Colon (tissue), 2 donors: ENCODE results near the gene SLC4A1AP.
"Not testable (repeated sequence)": the region's sequence is repeated elsewhere in the genome, so short reads cannot be mapped to it uniquely, and the experiment has no call there.

Experiments
- FAIRE-seq: peaks from 2 replicates; lab custom pipeline; 2012; peaks lifted over from hg19 to GRCh38; lab: Jason Lieb, UNC
- donor health status: control.
- donor health status: control.

The SLC4A1AP gene

DNA sequence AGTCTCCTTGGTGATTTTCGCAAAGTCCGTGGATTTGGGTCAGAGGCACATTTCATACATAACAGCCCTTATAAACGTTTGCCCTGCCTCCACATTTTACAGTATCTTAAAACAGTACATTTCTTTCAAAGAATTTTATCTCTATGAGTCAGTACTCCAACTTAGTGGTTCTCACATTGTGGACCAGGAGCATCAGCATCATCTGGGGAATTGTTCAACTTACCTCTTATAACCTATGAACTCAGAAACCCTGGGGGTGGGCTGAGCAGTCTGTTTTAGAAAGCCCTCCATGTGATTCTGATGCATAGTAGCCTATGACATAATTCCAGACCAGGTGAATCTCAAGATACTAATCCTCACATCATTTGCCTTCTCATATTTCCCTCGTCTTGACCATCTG, 12.6 kb upstream of the SLC4A1AP start:
- FAIRE-seq, result no peak

GRCh38 chr2:27652341-27652740, 11.3 kb upstream of the SLC4A1AP start:
- FAIRE-seq, result no peak

- no peak for FAIRE-seq
Measured at GRCh38 chr2:27652790-27653189, 10.9 kb upstream of the SLC4A1AP start.

- FAIRE-seq, result no peak
Measured at GRCh38 chr2:27653397-27653796, 10.3 kb upstream of the SLC4A1AP start.

DNA sequence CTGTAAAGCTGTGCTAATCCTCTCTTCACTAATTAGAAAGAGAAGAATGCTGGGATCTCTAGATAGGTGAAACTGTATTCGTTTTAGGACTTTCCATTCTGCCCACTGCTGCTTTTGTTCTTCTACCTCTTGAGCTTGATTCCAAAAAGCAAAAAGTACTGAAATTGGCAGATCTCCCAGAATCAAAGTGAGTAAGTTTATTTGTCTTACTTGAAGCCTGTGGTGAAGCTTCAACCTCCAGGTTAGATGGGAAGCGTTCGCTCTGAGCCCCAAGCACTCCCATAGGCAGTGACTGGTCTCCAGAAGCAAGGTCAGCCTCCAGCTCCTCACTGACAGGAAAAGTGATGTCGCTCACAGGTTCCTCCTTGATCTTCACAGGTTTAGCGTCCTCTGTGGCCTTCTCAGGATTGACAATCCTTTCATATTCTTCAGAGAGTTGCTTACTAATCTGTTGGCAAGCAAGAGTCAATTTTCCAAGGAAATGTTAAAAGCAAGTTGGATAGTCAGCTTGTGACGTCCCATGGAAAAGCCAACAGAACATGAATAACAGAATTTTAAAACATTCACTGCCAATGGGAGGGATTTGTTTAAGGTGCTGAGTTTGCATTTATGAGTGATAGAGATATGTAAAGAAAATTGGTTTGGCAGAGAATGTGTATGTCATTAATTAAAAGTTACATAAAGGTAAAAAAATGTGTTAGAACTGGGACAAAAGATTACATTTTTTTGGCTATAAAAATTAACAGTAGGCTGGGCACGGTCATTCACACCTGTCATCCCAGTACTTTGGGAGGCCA, 8.3 kb upstream of the SLC4A1AP start:
- FAIRE-seq, result no peak

GRCh38 chr2:27661371-27661770, 2.3 kb upstream of the SLC4A1AP start:
- FAIRE-seq, result no peak

DNA sequence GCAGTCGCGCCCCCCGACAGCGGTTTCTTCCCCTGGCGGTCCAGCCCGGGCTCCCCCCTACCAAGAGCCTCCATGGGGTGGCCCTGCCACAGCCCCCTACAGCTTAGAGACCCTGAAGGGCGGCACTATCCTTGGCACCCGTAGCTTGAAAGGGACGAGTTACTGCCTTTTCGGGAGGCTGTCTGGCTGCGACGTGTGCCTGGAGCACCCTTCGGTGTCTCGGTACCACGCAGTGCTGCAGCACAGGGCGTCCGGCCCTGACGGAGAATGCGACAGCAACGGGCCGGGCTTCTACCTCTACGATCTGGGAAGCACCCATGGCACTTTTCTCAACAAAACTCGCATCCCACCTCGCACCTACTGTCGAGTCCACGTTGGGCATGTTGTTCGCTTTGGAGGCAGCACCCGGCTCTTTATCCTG, 475 bp downstream of the SLC4A1AP start:
- FAIRE-seq, result no peak

DNA sequence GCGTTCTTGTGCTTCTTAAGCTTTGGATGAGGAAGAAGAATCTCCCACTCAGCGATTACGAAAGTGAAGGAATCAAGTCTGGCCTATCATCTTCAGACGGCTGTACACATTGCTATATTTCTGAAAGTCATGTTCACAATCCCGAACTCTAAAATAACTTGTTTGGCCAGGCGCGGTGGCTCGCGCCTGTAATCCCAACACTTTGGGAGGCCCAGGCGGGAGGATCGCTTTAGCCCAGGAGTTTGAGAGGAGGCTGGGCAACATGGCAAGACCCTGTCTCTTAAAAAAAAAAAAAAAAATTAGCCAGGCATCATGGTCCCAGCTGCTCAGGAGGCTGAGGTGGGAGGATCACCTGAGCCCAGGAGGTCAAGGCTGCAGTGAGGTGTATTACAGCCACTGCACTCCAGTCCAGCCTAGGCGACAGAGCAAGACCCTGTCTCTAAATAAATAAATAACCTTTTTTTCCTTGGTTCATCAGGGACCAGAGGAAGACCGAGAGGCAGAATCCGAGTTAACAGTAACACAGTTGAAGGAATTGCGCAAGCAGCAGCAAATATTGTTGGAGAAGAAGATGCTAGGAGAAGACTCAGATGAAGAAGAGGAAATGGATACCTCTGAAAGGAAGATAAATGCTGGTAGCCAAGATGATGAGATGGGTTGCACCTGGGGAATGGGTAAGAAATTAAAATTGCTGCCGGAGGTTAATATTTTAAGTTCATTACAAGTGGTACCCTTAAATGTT, 1.1 kb downstream of the SLC4A1AP start:
- no peak for FAIRE-seq

DNA sequence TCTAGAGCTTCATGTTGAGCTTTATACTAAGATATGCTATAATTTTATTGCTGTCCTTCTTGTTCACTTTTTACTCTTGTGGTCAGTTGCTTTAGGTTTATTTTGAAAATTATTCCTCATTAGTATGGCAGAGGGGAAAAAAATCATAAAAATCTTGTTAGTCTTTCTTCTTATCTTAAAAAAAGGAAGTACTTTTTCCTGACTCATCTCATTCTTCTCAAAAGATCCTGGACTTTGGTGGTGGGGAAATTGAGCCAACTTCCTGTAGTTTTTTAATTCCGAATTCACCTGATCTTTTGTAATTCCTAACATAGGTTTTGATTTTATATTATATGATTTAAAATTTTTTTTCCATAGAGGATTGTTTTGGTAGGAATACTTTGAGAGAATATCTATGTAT, 3.8 kb downstream of the SLC4A1AP start:
- no peak for FAIRE-seq

GRCh38 chr2:27671235-27671634, 7.5 kb downstream of the SLC4A1AP start:
- no peak for FAIRE-seq

GRCh38 chr2:27672723-27673486, 9.2 kb downstream of the SLC4A1AP start:
- FAIRE-seq, result no peak

GRCh38 chr2:27680571-27680970, 16.9 kb downstream of the SLC4A1AP start:
- no peak for FAIRE-seq

GRCh38 chr2:27681841-27682240, 18.2 kb downstream of the SLC4A1AP start:
- no peak for FAIRE-seq

DNA sequence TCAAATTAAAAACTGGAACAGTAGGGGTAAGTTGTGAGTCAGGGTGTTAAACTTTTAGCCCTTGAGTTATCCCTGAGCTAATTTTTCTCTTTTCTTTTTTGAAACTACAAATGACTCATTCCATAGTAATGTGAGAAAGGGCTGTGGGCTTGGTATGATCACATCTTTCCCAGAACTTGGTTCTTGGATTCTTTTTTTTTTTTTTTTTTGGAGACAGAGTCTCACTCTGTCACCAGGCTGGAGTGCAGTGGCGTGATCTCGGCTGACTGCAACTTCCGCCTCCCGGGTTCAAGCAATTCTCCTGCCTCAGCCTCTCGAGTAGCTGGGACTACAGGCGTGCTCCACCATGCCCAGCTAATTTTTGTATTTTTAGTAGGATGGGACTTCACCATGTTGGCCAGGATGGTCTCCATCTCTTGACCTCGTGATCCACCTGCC, 18.7 kb downstream of the SLC4A1AP start:
- not testable (repeated sequence) for FAIRE-seq

GRCh38 chr2:27683390-27684071, 19.8 kb downstream of the SLC4A1AP start:
- FAIRE-seq, result no peak

DNA sequence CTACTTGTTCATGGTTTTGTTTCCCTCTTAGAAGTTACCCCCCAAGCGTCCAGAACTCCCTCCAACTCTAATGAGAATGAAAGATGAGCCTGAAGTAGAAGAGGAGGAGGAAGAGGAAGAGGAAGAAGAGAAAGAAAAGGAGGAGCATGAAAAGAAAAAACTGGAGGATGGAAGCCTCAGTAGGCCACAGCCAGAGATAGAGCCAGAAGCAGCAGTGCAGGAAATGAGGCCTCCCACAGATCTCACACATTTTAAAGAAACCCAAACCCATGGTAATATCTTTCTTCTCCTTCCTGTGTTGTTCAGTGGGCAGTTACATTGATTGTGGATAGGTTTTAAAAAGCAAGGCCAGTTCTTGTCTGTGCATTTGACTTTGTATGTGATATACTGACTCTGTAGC, 21.3 kb downstream of the SLC4A1AP start:
- not testable (repeated sequence) for FAIRE-seq

- no peak for FAIRE-seq
Measured at GRCh38 chr2:27685577-27685976, 21.9 kb downstream of the SLC4A1AP start.

DNA sequence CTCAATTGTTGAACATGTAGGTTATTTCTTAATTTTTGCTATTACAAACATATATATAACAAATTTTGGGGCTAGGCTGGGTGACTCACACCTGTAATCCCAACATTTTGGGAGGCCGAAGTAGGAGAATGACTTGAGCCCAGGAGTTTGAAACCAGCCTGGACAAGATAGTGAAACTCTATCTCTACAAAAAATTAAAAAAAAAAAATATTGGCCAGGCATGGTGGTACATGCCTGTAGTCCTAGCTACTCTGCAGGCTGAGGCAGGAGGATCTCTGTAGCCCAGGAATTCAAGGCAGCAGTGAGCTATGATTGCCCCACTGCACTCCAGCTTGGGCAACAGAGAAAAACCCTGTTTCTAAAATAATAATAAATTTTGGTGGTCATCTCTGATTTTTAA, 23.5 kb downstream of the SLC4A1AP start:
- no peak for FAIRE-seq

GRCh38 chr2:27689424-27689823, 25.7 kb downstream of the SLC4A1AP start:
- no peak for FAIRE-seq

GRCh38 chr2:27690052-27690451, 26.4 kb downstream of the SLC4A1AP start:
- FAIRE-seq, result no peak

DNA sequence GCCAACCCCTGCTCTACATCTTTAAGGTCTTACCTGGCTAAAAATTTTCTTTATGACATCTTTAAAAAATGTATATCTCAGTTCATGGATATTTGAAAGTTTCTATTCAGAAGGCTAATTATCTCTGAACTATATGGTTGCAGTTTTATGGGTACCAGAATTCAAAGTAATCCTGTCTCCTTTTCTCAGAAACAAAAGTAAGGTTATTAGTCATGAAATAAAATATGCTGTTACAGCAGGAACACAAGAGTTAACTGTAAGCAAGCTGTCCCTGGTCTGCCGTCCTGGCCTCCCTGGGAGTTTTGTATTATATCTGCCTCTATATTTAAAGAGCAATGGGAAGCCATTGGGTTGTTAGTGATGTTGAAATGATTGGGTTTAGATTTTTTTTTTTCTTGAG, 34.0 kb downstream of the SLC4A1AP start:
- no peak for FAIRE-seq

DNA sequence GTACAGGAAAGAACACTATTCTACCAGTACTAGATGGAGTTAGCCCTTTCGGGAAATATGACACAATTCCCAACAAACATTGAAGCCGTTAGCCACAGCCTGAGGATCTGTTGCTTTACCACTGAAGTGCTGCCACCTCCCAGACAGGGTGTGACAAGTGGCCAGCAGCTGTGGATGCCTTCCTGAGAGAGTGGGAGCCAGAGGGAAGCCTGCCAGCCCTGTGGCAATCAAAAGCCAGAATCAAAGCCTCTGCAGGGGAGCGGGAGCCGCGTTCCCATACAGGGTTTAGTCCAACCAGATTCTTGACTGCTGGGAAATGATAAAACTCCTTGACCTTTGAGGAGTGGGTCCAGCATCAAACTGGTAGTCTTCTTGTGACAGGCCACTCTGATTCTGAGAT, 38.0 kb downstream of the SLC4A1AP start:
- FAIRE-seq, result no peak
